GM21423 (cell line): Measurements from ENCODE around the gene IL27RA.
"Not testable (repeated sequence)": the region's sequence is repeated elsewhere in the genome, so short reads cannot be mapped to it uniquely, and the experiment has no call there.

Experiments
- ATAC-seq: cut with Tn5 transposase; IDR thresholded peaks from one replicate; pipeline ENCODE4 v1.9.1; 2021; ENCODE audit warnings: mild to moderate bottlenecking, moderate library complexity; ENCODE audit not compliant: unreplicated experiment

Gene IL27RA

DNA sequence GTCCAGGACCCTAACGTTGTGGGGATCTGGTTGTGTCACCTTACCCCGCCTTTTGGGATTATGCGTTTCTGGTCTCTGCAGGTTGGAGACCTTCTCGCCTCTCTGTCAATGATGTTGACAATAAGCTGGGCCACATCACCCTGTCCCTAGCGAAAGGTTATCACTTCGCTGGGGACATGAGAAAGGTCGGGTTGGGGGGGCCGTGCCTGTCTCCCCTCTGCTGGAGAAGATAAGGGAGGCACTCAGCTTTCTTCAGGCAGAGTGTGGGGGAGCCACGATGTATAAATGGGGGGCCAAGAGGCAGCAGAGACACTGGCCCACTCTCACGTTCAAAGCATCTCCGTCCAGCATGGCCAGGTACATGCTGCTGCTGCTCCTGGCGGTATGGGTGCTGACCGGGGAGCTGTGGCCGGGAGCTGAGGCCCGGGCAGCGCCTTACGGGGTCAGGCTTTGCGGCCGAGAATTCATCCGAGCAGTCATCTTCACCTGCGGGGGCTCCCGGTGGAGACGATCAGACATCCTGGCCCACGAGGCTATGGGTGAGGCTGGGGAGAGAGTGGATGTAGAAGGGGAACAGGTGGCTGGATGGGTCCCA lies 3.6 kb upstream of the IL27RA start, which contains the start of gene RLN3:
Gene RLN3 (plus strand): TSS at position 293 of the 595 bp plus-strand sequence. CDS start 57 bp downstream, at position 350.
- ATAC-seq: no peak

DNA sequence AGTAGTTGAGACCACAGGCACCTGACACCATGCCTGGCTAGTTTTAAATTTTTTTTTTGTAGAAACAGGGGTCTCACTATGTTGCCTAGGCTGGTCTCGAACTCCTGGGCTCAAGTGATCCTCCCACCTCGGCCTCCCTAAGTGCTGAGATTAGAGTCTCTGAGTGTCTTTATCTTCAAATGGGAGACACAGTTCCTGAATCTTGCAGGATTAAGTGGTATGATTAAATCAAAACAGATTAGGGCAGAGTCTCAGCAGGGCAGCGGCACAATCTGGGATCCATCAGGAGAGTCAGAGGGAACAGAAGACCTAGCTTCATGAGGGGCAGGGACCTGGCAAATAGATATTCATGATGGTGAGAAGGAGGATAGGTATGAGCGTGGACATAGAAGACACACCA lies 2.7 kb upstream of the IL27RA start:
- no peak for ATAC-seq

- ATAC-seq: no peak
These were observed 404 bp upstream of the IL27RA start for GRCh38 chr19:14030997-14031718.

DNA sequence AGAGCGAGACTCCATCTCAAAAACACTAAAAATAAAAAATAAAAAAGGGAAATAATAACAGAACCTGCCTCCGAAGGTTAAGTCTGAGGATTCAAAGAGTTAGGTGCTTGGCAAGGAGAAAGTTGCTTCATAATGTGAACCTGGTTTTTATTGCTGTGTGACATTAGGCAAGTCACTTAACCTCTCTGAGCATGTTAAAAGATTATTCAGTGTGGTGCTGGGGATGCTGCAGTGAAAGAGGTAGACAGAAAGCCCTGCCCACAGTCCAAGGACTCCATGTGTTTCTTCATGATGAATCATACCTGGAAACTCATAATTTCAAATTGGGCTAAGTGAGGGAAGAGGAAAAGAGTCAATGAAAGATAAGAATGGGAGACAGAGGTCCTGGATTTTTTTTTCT lies 2.4 kb downstream of the IL27RA start:
- ATAC-seq: no peak

GRCh38 chr19:14035159-14035558 lies 3.6 kb downstream of the IL27RA start:
- not testable (repeated sequence) for ATAC-seq

GRCh38 chr19:14035706-14036105 lies 4.1 kb downstream of the IL27RA start:
- no peak for ATAC-seq

DNA sequence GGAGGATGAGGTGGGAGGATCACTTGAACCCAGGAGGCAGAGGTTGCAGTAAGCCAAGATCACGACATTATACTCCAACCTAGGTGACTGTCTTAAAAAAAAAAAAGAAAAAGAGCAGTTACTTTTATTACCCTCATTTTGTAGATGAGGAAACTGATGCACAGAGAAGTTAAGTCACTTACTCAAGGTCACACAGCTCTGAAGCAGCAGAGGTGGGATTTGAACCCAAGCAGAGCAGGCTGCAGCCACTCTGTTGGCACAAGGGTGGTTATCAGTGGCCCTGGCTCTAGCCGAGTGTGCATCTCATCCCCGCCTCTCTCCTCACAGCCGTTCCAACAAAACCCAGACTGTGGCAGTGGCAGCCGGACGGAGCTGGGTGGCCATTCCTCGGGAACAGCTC lies 7.6 kb downstream of the IL27RA start:
- no peak for ATAC-seq

- ATAC-seq: not testable (repeated sequence)
These were observed 11.4 kb downstream of the IL27RA start for GRCh38 chr19:14042659-14043608.

DNA sequence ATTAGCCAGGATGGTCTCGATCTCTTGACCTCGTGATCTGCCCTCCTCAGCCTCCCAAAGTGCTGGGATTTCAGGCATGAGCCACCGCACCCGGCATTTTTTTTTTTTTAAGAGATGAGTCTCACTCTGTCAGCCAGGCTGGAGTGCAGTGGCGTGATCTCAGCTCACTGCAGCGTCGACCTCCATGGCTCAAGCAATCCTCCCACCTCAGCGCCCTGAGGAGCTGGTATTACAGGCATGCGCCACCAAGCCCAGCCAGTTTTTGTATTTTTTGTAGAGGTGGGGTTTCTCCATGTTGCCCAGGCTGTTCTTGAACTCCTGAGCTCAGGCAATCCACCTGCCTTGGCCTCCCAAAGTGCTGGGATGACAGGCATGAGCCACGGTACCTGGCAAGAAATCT lies 16.3 kb downstream of the IL27RA start:
- ATAC-seq: not testable (repeated sequence)

- ATAC-seq: no peak
These were observed 17.0 kb downstream of the IL27RA start for GRCh38 chr19:14048443-14049153.

GRCh38 chr19:14050512-14050911 lies 18.9 kb downstream of the IL27RA start:
- ATAC-seq: no peak

- not testable (repeated sequence) for ATAC-seq
These were observed 19.4 kb downstream of the IL27RA start for GRCh38 chr19:14050961-14051360.

GRCh38 chr19:14051980-14052379 lies 20.4 kb downstream of the IL27RA start:
- no peak for ATAC-seq

GRCh38 chr19:14052470-14052869 lies 20.9 kb downstream of the IL27RA start:
- ATAC-seq: no peak

DNA sequence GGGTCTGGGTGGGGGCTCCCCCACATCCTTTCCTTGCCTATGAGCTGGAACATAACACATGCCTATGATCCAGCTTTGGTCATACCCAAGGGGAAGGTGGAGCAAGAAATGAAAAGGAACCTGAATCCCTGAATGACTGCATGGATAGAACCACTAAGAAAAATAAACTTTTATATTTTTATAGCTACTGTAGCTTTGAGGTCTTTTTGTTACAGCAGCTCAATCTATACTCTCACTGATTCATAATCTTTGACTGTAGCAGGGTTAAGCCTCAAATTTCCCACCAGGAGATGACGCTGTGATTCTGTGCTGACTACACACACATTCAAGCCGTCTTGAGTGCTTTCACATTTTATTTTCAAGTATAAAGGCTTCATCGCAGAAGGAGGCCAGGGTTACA lies 21.5 kb downstream of the IL27RA start:
- ATAC-seq: no peak

DNA sequence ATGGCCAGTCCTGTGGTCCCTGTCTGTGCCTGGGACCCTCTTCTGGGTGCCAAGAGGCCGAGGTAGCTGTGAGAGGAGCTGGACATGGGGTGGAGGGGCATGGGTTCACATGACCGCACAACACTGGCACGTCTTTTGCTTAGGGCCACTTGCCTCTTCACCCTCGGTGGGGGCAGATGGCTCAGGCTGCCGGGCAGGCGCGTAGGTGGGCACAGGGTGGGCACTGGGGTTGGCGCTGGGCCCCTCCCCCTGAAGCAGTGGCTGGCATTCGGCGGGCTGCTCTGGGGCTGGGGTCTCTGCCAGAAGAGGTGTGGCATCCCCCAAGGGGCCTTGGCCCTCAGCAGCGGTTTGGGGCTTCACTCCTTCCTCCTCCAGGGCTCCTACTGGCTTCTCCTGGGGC lies 21.9 kb downstream of the IL27RA start:
- ATAC-seq: no peak

DNA sequence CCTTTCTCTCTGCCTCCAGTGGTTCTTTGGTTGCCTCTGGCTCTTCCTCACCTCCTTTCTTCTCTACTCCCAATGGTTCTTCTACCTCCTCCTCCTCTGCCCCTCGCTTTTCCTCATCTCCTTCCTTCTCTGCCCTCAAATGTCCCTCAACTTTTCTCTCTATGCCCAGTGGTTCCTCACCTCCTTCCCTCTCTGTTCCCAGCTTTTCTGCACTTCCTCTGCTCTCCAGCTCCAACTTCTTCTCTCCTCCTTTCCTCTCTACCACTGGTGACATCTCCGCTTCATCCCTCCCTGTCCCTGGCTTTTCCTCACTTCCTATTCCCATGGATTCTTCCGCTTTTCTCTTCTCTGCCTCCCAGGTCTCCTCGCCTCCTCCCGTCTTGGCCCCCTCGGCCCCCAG lies 22.5 kb downstream of the IL27RA start:
- no peak for ATAC-seq

DNA sequence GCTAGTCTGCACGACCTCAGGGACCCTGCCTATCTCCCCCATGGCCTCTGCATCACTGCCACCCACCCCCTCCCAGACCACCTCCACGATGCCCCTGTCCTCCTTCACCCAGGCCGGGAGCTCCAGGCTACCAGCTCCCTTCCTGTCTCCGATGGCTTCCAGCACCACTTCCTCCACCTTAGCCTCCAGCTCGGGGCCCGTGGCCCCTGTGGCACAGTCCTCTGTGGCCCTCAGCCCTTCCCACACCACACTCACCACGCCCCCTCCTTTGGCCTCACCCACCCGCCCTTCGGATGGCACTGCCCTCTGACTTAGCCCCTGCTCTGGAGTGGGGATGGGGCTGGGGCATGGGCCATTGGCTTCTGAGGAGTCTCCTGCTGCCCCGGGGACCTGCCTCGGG lies 23.2 kb downstream of the IL27RA start:
- ATAC-seq: no peak

DNA sequence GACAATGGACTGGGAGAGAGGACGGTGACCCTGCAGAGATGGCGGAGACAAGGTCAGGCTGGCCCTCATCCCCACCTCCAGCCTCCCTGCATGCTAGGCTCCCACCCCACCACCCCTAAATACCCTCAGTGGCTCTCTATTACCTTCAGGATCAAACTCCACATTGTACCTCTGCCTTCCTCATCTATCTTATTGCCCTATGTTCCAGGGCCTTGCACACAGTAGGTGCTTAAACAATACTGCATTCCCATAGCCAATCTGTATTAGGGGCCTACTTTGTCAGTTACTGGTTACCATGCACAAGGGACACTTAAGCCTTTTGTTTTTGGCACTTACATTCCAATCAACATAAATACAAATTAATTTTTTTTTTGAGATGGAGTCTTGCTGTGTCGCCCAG lies 23.8 kb downstream of the IL27RA start:
- ATAC-seq: no peak

- ATAC-seq: no peak
These were observed 24.6 kb downstream of the IL27RA start for GRCh38 chr19:14056069-14056666.
